HepG2 (cell line): Measurements from ENCODE around the gene RGS19. TPM values are rescaled to one million over a fixed set of nuclear protein-coding genes. Genes with fewer than 3 reads are reported as not detected.

Experiments used
- CREBL2 ChIP-seq: sonication (generic); formaldehyde crosslinking; IDR thresholded peaks from 2 replicates; pipeline ENCODE4 v1.8.1; 2023; ENCODE audit warnings: missing genetic modification reagents, mild to moderate bottlenecking, borderline replicate concordance
- DZIP1 ChIP-seq: sonication (generic); formaldehyde crosslinking; IDR thresholded peaks from 2 replicates; pipeline ENCODE4 v1.5.0; 2020; ENCODE audit warnings: mild to moderate bottlenecking, missing genetic modification reagents
- HCFC1 ChIP-seq: fragments of 150-350 bp; IDR thresholded peaks from 2 replicates; pipeline ENCODE4 v1.6.1; 2014; ENCODE audit warnings: low read depth, low read length
- KMT2B ChIP-seq: IDR thresholded peaks from 2 replicates; pipeline ENCODE4 v1.6.1; 2016; ENCODE audit warnings: missing genetic modification reagents, missing compliant biosample characterization
- MBNL3 ChIP-seq: fragments of 250-450 bp; sonication (Bioruptor Pico); conservative IDR thresholded peaks from 2 replicates; pipeline ENCODE4 v1.8.0; 2022; ENCODE audit warnings: mild to moderate bottlenecking, inconsistent platforms
- MEIS2 ChIP-seq: sonication (generic); formaldehyde crosslinking; IDR thresholded peaks from 2 replicates; pipeline ENCODE4 v1.9.0; 2021; ENCODE audit warnings: mild to moderate bottlenecking, missing genetic modification reagents
- MTF2 ChIP-seq: sonication (generic); formaldehyde crosslinking; IDR thresholded peaks from 2 replicates; pipeline ENCODE4 v1.5.0; 2020; ENCODE audit warnings: missing genetic modification reagents, borderline replicate concordance
- NCOR1 ChIP-seq: fragments of 200-600 bp; sonication (generic); IDR thresholded peaks from 2 replicates; pipeline ENCODE4 v1.7.0; 2017; ENCODE audit warnings: antibody characterized with exemption, low read length, borderline replicate concordance
- NR0B2 ChIP-seq: sonication (generic); formaldehyde crosslinking; IDR thresholded peaks from 2 replicates; pipeline ENCODE4 v1.4.0; 2020; ENCODE audit warnings: mild to moderate bottlenecking, missing genetic modification reagents
- PBX2 ChIP-seq: IDR thresholded peaks from 2 replicates; pipeline ENCODE4 v1.6.1; 2016; ENCODE audit warnings: control low read depth
- PBX3 ChIP-seq: sonication (generic); formaldehyde crosslinking; IDR thresholded peaks from 2 replicates; pipeline ENCODE4 v1.8.1; 2023; ENCODE audit warnings: missing genetic modification reagents, inconsistent platforms, borderline replicate concordance
- RBM22 ChIP-seq: fragments of 200-400 bp; formaldehyde crosslinking; optimal IDR thresholded peaks from 2 replicates; pipeline ENCODE3; 2017; ENCODE audit warnings: mild to moderate bottlenecking, low read length, moderate library complexity
- RBM39 ChIP-seq: fragments of 200-400 bp; formaldehyde crosslinking; IDR thresholded peaks from one replicate; pipeline ENCODE4 v1.6.1; 2018; ENCODE audit warnings: antibody characterized with exemption, mild to moderate bottlenecking, low read depth, low read length; ENCODE audit not compliant: poor library complexity, severe bottlenecking
- TFE3 ChIP-seq: IDR thresholded peaks from 2 replicates; pipeline ENCODE4 v1.6.1; 2016
- ZNF350 ChIP-seq: sonication (generic); formaldehyde crosslinking; IDR thresholded peaks from 2 replicates; pipeline ENCODE4 v1.4.0; 2020; ENCODE audit warnings: mild to moderate bottlenecking, low read depth, missing genetic modification reagents, borderline replicate concordance
- ZNF501 ChIP-seq: sonication (generic); formaldehyde crosslinking; IDR thresholded peaks from 2 replicates; pipeline ENCODE4 v1.5.1; 2020; ENCODE audit warnings: mild to moderate bottlenecking, moderate library complexity, missing genetic modification reagents
- ZNF605 ChIP-seq: sonication (generic); formaldehyde crosslinking; IDR thresholded peaks from 2 replicates; pipeline ENCODE4 v1.8.0; 2022; ENCODE audit warnings: mild to moderate bottlenecking, missing genetic modification reagents
- ZNF629 ChIP-seq: sonication (generic); formaldehyde crosslinking; conservative IDR thresholded peaks from 2 replicates; pipeline ENCODE4 v1.5.0; 2020; ENCODE audit warnings: missing genetic modification reagents
- ZNF644 ChIP-seq: IDR thresholded peaks from 2 replicates; pipeline ENCODE4 v1.6.1; 2016; ENCODE audit warnings: low read depth
- ZNF713 ChIP-seq: sonication (generic); formaldehyde crosslinking; IDR thresholded peaks from 2 replicates; pipeline ENCODE4 v1.4.0; 2020; ENCODE audit warnings: mild to moderate bottlenecking, missing genetic modification reagents
- ZSCAN12 ChIP-seq: sonication (generic); formaldehyde crosslinking; IDR thresholded peaks from 2 replicates; pipeline ENCODE4 v1.9.0; 2021; ENCODE audit warnings: mild to moderate bottlenecking, missing genetic modification reagents
- polyA plus RNA-seq, 8 experiments: library from polyadenylated mRNA; depleted of rRNA in 3 of 8; stranded (reverse) in 7 of 8; unstranded in 1 of 8; fragments of >200 nt; fragmentation: Illumina TruSeq in 4 of 8; extraction: Trizol in 4 of 8; gene quantifications; 2 replicates each; pipeline versions ENCODE4 v1.2.1 to v1.2.3, GENCODE V29; 2011 to 2016; ENCODE audit warnings: low read depth in 4 of 8, missing spikeins in 1 of 8, mixed read lengths in 1 of 8; ENCODE audit not compliant: insufficient read depth in 1 of 8
- total RNA-seq, 5 experiments: library from RNA; depleted of rRNA; stranded (reverse); fragments of >200 nt; fragmentation: Illumina TruSeq; extraction: Trizol; gene quantifications; 2 replicates each; pipeline ENCODE4 v1.2.3, GENCODE V29; 2016; ENCODE audit warnings: low read depth in 1 of 5

Gene RGS19
- total and polyA plus RNA-seq, 2 of the 13 experiments (the other 11 are each of a cell fraction or from before 2014, with no cell fraction given): 10.7 to 11.9 TPM

GRCh38 chr20:64042054-64042781 lies 37.1 kb downstream of the RGS19 start (continued):
- peak; percentile 64 for TF ChIP-seq ZNF605 (CRISPR knock-in tag)
- peak; percentile 18 for TF ChIP-seq RBM39
- peak; percentile 32; the same call in 1 of the 2 replicates for TF ChIP-seq TFE3 (CRISPR knock-in tag)
- no peak for TF ChIP-seq MTF2 (CRISPR knock-in tag)
- no peak for TF ChIP-seq ZNF629 (CRISPR knock-in tag)
- TF ChIP-seq NR0B2: no peak
- no peak for TF ChIP-seq HCFC1
- no peak for TF ChIP-seq NCOR1
- TF ChIP-seq PBX3 (CRISPR knock-in tag): no peak
- TF ChIP-seq MEIS2 (CRISPR knock-in tag): peak; percentile 61; the same call in 1 of the 2 replicates
- TF ChIP-seq ZSCAN12 (CRISPR knock-in tag): no peak; the same call in 1 of the 2 replicates
- TF ChIP-seq MBNL3 (CRISPR knock-in tag): no peak
- TF ChIP-seq PBX2 (CRISPR knock-in tag): no peak
- TF ChIP-seq RBM22: peak; percentile 92
- TF ChIP-seq ZNF644: 0 out of 2 replicates have a peak, but pooled peaks have one; percentile 20
- TF ChIP-seq KMT2B: peak; percentile 58; the same call in 1 of the 2 replicates
- TF ChIP-seq CREBL2 (CRISPR knock-in tag): 0 out of 2 replicates have a peak, but pooled peaks have one; percentile 72
- TF ChIP-seq DZIP1: peak; percentile 54; the same call in 1 of the 2 replicates
- peak; percentile 94 for TF ChIP-seq ZNF501
- TF ChIP-seq ZNF350: 0 out of 2 replicates have a peak, but pooled peaks have one; percentile 42
- TF ChIP-seq ZNF713: no peak
